SK-N-SH (cell line): Measurements from ENCODE around the gene TAS2R50. TPM values are rescaled to one million over a fixed set of nuclear protein-coding genes. Genes with fewer than 3 reads are reported as not detected.

Source experiments
- CTCF ChIA-PET: fragments of 300-600, 350-600 bp; formaldehyde crosslinking; extraction: SDS; loops from one replicate; lab custom pipeline; 2021; lab: Yijun Ruan, JAX
- POLR2A ChIA-PET: fragments of 350-600 bp; sonication (Branson Sonifier 250); formaldehyde crosslinking; extraction: SDS; loops from one replicate; lab custom pipeline; 2020; ENCODE audit warnings: antibody characterized with exemption, inconsistent platforms; lab: Yijun Ruan, JAX
- DNase-seq: peaks from one replicate; pipeline ENCODE4 v3.0.0; 2012
- H2AFZ ChIP-seq: fragments of 200-600 bp; sonication (generic); 2 replicates; pipeline ENCODE4 v1.8.1; 2016; ENCODE audit warnings: antibody characterized with exemption, mild to moderate bottlenecking, low read depth
- H3F3A ChIP-seq: fragments of 200-600 bp; sonication (generic); replicated peaks from 2 replicates; pipeline ENCODE3; 2016; ENCODE audit warnings: antibody characterized with exemption, mild to moderate bottlenecking; ENCODE audit not compliant: insufficient read depth
- H3K27ac ChIP-seq, 2 experiments: fragments of 200-500 bp in 1 of 2; fragments of 200-600 bp in 1 of 2; sonication (Bioruptor generic) in 1 of 2; sonication (generic), shearing (Covaris generic) in 1 of 2; 2 replicates each; pipeline versions ENCODE4 v1.5.1 to v1.6.1; 2014 to 2016; ENCODE audit warnings: low read depth in 2 of 2, inconsistent platforms in 1 of 2, low read length in 1 of 2, mild to moderate bottlenecking in 1 of 2, mixed read lengths in 1 of 2
- H3K27me3 ChIP-seq: fragments of 200-600 bp; sonication (generic), shearing (Covaris generic); 2 replicates; pipeline ENCODE4 v1.6.1; 2016; ENCODE audit warnings: mixed run types; ENCODE audit not compliant: insufficient read depth
- H3K36me3 ChIP-seq, 2 experiments: fragments of 200-500 bp in 1 of 2; fragments of 200-600 bp in 1 of 2; sonication (Bioruptor generic) in 1 of 2; sonication (generic) in 1 of 2; replicated peaks in 1 of 2; 2 replicates each; pipeline versions ENCODE3 to v1.5.1; 2014 to 2016; ENCODE audit warnings: low read length in 1 of 2, mild to moderate bottlenecking in 1 of 2; ENCODE audit not compliant: insufficient read depth in 2 of 2, control insufficient read depth in 1 of 2
- H3K4me1 ChIP-seq, 2 experiments: fragments of 200-500 bp in 1 of 2; fragments of 200-600 bp in 1 of 2; sonication (Bioruptor generic) in 1 of 2; sonication (generic), shearing (Covaris generic) in 1 of 2; 2 replicates each; pipeline versions ENCODE4 v1.5.1 to v1.6.1; 2014 to 2016; ENCODE audit warnings: low read depth in 1 of 2, low read length in 1 of 2, mixed run types in 1 of 2; ENCODE audit not compliant: insufficient read depth in 2 of 2, control insufficient read depth in 1 of 2
- H3K4me2 ChIP-seq: fragments of 200-600 bp; sonication (generic), shearing (Covaris generic); 2 replicates; pipeline ENCODE4 v1.6.1; 2017; ENCODE audit warnings: mixed run types
- H3K4me3 ChIP-seq, 2 experiments: fragments of 200-500 bp in 1 of 2; fragments of 200-600 bp in 1 of 2; sonication (Bioruptor generic) in 1 of 2; sonication (generic), shearing (Covaris generic) in 1 of 2; 2 replicates each; pipeline versions ENCODE4 v1.5.1 to v1.8.1; 2014 to 2016; ENCODE audit warnings: low read depth in 2 of 2, inconsistent platforms in 1 of 2, low read length in 1 of 2, mild to moderate bottlenecking in 1 of 2, mixed read lengths in 1 of 2, moderate library complexity in 1 of 2
- H3K79me2 ChIP-seq: fragments of 200-600 bp; sonication (generic); 2 replicates; pipeline ENCODE4 v1.8.1; 2017; ENCODE audit warnings: mild to moderate bottlenecking; ENCODE audit not compliant: insufficient read depth
- H3K9ac ChIP-seq: fragments of 200-600 bp; sonication (generic); 2 replicates; pipeline ENCODE4 v1.6.1; 2017; ENCODE audit warnings: mixed run types
- H3K9me2 ChIP-seq: fragments of 200-600 bp; sonication (generic); 2 replicates; pipeline ENCODE4 v1.6.1; 2017; ENCODE audit warnings: mixed run types
- H3K9me3 ChIP-seq: fragments of 200-600 bp; sonication (generic); 2 replicates; pipeline ENCODE4 v1.6.1; 2017; ENCODE audit warnings: mixed run types, mild to moderate bottlenecking, moderate library complexity
- H4K20me1 ChIP-seq: fragments of 200-600 bp; sonication (generic); 2 replicates; pipeline ENCODE4 v1.6.1; 2017; ENCODE audit warnings: mild to moderate bottlenecking, mixed run types; ENCODE audit not compliant: insufficient read depth
- CHD2 ChIP-seq: fragments of 150-350 bp; IDR thresholded peaks from 2 replicates; pipeline ENCODE4 v1.6.1; 2018; ENCODE audit warnings: low read length; ENCODE audit not compliant: partially characterized antibody
- SIN3A ChIP-seq: IDR thresholded peaks from 2 replicates; pipeline ENCODE4 v1.6.1; 2012; ENCODE audit warnings: low read depth, mild to moderate bottlenecking, low read length, moderate library complexity, borderline replicate concordance
- WGBS: methylation state at CpG from one replicate; pipeline ENCODE4 v1.1.6; 2017; ENCODE audit warnings: low lambda C conversion rate; 5-methylcytosine and 5-hydroxymethylcytosine counted together
- polyA plus RNA-seq, 3 experiments: library from polyadenylated mRNA; depleted of rRNA; stranded (reverse); fragments of >200 nt; gene quantifications; 2 replicates each; pipeline ENCODE4 v1.2.3, GENCODE V29; 2012
- TF ChIP-seq, protein P1 (sequence below): IDR thresholded peaks from 2 replicates; pipeline ENCODE4; 2012
- TF ChIP-seq, protein P2 (sequence below): fragments of 150-350 bp; IDR thresholded peaks from 2 replicates; pipeline ENCODE4 v1.6.1; 2016; ENCODE audit warnings: mild to moderate bottlenecking, low read depth, low read length
- TF ChIP-seq, protein P3 (sequence below): IDR thresholded peaks from 2 replicates; pipeline ENCODE4 v1.6.1; 2012; ENCODE audit warnings: mild to moderate bottlenecking, low read depth, low read length, moderate library complexity

TAS2R50 gene
- polyA plus RNA-seq, 1 of the 3 experiments (the other 2 are of a cell fraction), result 0.05 TPM

DNA sequence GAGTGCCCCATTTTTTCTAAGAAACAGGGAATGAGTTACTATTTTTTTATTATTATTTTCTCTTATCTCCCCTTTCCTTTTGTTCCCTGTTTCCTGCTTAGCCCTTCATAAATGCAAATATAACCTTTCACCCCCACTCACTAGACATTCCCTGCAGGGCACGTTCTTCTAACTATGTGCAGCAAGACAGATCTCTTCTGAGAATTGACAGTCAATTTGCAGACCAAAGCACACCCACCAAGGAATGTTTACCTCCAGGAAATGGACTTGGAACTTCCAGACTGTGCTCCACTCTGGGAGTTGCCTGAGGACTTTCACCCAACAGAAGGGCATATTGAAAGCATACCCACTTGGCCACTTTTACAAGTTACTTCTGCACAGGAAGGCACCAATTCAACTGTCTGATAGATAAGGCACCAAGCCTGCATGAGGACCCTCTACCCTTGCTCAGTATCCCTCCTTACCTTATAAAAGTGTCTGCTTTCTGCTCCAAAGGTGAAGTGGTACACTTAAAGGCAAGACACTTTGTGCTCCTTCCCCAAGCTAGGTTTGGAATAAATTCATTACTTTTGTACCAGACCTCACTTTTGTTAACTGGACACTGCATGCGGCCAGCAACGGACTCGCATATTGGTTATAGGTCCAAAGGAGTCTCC lies 29.2 kb upstream of the TAS2R50 start:
- H4K20me1 ChIP-seq, result no peaks in the 10 kb centered on the region
- no peak for DNase-seq
- no peak overlapping the region for H3K4me3 ChIP-seq

DNA sequence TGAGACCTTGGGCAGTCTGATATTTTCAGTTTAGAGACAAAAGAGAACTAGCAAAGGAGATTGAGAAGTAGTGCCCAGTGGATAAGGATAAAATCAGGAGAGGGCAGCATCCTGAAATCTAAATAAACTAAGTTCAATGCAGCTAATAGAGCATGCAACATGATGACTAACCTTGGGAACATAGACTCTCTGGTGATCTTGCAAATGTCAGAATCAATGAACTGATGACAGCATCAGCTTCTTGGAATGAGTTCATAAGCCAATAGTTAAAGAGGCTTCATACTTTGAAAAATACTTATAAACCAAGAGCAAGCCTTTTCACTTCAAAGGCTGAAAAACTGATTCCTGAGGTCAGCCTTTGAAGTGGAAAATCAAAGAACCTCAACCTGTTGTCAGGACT lies 27.5 kb upstream of the TAS2R50 start:
- Histone ChIP-seq H3K4me2 (no peak overlapping the region), H3K79me2 (peaks cover 10% of the 10 kb centered on the region; the same call in 1 of the 2 replicates), H3K9me3 (no peaks in the 10 kb centered on the region), H3K27ac (no peak overlapping the region), H3K4me1 (no peaks in the 10 kb centered on the region; a peak in 1 of 4 replicates), H3K4me3 (no peak overlapping the region), H2AFZ (no peak overlapping the region), H3K36me3 (peaks cover 4% of the 10 kb centered on the region in 2 experiments), H3K9me2 (no peaks in the 10 kb centered on the region), H3K27me3 (no peaks in the 10 kb centered on the region), H4K20me1 (no peaks in the 10 kb centered on the region), H3F3A (no peaks in the 10 kb centered on the region), H3K9ac (no peak overlapping the region)
- POLR2A ChIA-PET, result no interaction called here
- TF ChIP-seq, protein P1, sequence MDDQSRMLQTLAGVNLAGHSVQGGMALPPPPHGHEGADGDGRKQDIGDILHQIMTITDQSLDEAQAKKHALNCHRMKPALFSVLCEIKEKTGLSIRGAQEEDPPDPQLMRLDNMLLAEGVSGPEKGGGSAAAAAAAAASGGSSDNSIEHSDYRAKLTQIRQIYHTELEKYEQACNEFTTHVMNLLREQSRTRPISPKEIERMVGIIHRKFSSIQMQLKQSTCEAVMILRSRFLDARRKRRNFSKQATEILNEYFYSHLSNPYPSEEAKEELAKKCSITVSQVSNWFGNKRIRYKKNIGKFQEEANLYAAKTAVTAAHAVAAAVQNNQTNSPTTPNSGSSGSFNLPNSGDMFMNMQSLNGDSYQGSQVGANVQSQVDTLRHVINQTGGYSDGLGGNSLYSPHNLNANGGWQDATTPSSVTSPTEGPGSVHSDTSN, result 0 out of 2 replicates have a peak, but pooled peaks have one; percentile 31
- no peak for TF ChIP-seq SIN3A
- CTCF ChIA-PET, result interaction anchor here (0.9 kb wide), 1 partner anchor 148 kb away, joined by 3 read pairs; no protein-coding TSS in a partner anchor
- no peak for DNase-seq

More for the DNA sequence above, 29.2 kb upstream of the TAS2R50 start:
- Histone ChIP-seq H3K79me2 (peaks cover 6% of the 10 kb centered on the region; the same call in 1 of the 2 replicates), H3K9me3 (no peaks in the 10 kb centered on the region), H3K27ac (no peak overlapping the region), H3K4me2 (no peak overlapping the region), H3K36me3 (peaks cover 4 to 6% of the 10 kb centered on the region in 2 experiments), H3K27me3 (no peaks in the 10 kb centered on the region), H3K9me2 (no peaks in the 10 kb centered on the region), H2AFZ (no peak overlapping the region), H3F3A (no peaks in the 10 kb centered on the region), H3K9ac (no peak overlapping the region), H3K4me1 (no peaks in the 10 kb centered on the region; a peak in 1 of 4 replicates)
- 82% methylated on average over 4 of the region's 4 CpGs for WGBS
- POLR2A ChIA-PET, result no interaction called here
- CTCF ChIA-PET, result no interaction called here
- TF ChIP-seq, protein P2, sequence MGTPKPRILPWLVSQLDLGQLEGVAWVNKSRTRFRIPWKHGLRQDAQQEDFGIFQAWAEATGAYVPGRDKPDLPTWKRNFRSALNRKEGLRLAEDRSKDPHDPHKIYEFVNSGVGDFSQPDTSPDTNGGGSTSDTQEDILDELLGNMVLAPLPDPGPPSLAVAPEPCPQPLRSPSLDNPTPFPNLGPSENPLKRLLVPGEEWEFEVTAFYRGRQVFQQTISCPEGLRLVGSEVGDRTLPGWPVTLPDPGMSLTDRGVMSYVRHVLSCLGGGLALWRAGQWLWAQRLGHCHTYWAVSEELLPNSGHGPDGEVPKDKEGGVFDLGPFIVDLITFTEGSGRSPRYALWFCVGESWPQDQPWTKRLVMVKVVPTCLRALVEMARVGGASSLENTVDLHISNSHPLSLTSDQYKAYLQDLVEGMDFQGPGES, result no peak
- no peak for TF ChIP-seq CHD2
- TF ChIP-seq, protein P3, sequence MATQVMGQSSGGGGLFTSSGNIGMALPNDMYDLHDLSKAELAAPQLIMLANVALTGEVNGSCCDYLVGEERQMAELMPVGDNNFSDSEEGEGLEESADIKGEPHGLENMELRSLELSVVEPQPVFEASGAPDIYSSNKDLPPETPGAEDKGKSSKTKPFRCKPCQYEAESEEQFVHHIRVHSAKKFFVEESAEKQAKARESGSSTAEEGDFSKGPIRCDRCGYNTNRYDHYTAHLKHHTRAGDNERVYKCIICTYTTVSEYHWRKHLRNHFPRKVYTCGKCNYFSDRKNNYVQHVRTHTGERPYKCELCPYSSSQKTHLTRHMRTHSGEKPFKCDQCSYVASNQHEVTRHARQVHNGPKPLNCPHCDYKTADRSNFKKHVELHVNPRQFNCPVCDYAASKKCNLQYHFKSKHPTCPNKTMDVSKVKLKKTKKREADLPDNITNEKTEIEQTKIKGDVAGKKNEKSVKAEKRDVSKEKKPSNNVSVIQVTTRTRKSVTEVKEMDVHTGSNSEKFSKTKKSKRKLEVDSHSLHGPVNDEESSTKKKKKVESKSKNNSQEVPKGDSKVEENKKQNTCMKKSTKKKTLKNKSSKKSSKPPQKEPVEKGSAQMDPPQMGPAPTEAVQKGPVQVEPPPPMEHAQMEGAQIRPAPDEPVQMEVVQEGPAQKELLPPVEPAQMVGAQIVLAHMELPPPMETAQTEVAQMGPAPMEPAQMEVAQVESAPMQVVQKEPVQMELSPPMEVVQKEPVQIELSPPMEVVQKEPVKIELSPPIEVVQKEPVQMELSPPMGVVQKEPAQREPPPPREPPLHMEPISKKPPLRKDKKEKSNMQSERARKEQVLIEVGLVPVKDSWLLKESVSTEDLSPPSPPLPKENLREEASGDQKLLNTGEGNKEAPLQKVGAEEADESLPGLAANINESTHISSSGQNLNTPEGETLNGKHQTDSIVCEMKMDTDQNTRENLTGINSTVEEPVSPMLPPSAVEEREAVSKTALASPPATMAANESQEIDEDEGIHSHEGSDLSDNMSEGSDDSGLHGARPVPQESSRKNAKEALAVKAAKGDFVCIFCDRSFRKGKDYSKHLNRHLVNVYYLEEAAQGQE, result no peak
